Epidermal melanocyte (primary cell): ENCODE measurements around the gene TNP1.

ENCODE experiments used
- DNase-seq: peaks from one replicate; pipeline ENCODE4 v3.0.0; 2011; ENCODE audit warnings: low spot score; ENCODE audit not compliant: insufficient read length

Gene TNP1

GRCh38 chr2:216842636-216843035 is 17.2 kb downstream of the TNP1 start:
- DNase-seq = no peak

GRCh38 chr2:216839688-216840087 is 20.2 kb downstream of the TNP1 start:
- no peak for DNase-seq

DNA sequence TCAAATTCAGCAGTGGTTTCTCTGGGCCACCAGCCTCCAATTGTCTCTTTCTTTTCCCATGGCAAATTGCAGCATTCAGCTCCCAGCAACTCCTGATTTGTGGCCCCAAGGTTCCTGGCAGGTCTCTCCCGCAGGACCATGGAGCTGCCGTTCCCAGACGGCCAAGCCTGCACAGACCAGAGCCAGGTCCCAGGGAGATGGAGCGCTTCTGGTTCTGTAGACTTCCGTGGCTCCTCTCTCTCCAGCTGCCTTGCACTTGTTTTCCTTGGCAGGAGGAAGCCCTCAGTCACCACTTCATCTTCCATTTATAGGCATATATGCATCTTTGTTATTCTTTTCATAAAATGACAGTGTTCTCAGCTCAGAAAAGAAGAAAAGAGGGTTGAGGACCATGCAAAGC is 21.7 kb downstream of the TNP1 start:
- no peak for DNase-seq

GRCh38 chr2:216837740-216838139 is 22.1 kb downstream of the TNP1 start:
- DNase-seq = no peak

DNA sequence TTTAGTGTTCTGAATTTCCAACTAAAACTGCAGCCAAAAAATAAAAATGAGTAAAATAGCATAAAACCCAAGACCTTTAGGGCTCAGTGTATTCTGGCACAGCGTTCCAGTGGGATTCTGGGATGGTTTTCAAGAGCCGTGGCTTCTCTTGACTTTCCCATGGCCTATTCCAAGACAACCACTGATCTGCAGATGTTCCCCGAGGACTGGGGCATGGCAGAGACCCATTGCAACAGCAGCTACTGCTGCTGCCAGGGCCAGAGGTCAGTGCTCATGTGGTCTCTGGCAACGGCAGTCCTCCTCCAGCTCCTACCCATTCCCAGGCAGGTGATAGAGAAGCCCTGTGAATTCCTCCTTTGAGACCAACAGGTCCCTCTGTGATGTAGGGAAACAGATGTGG is 26.8 kb downstream of the TNP1 start:
- DNase-seq = no peak

DNA sequence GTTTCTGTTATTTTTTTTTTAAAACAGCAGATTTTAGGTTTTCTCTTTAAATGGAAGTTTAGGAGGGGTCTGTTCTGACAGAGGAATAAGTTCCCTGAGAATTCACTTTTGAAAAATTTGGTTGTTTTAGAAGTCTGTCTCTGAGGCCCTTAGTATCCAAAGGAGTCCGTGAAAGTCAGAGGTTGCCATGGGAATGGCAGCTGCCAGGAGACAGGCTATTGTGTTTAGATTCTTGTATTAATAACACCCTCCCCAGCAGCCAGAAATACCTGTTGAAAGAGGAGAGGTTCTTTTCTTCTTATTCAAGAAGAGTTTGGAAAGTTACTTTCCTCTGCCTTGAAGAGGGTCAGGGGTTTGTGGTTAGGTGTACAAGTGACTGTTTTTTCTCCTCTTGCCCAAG is 29.5 kb downstream of the TNP1 start:
- DNase-seq = no peak

DNA sequence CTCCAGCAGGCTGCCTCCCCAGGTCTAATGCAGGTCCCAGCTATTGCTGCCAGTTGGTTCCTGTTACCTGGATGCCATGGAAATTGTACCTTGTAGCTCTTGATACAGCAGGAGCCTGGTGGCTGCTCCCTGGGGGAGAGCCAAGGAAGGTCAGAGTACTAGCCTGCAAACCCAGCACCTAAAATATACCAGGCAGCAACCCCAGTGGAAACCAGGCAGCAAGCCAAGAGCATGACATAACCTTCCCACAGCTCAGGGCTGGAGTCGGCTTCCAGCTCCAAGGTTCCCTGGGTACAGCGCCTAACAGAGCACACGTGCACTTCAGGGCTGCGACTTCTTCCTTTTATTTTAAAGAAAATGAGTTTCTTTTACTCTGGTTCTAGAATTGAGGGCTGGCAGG is 30.3 kb downstream of the TNP1 start:
- DNase-seq = no peak

- DNase-seq = no peak
These were observed 32.7 kb downstream of the TNP1 start for GRCh38 chr2:216827073-216827720.

GRCh38 chr2:216822470-216822869 is 37.4 kb downstream of the TNP1 start:
- no peak for DNase-seq

GRCh38 chr2:216820709-216821108 is 39.2 kb downstream of the TNP1 start:
- no peak for DNase-seq

DNA sequence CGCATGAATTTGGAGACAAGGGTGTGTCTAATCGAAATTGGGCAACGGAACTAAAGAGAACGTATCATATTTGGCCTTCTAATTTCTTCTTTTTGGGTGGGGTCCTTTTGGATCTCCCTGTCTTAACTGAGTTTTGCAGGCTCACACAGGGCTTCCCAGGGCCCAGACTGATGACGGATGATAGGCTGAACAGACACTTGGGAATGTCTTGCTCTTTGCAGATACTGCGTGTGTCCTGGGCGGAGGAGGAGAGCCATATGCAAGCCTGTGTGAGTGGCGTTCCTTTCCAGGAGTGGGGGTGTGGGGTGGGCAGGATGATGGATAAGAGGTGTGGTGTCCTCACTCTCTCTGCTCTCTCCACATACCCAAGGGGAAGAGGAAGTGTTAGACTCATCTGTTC is 40.1 kb downstream of the TNP1 start:
- no peak for DNase-seq

DNA sequence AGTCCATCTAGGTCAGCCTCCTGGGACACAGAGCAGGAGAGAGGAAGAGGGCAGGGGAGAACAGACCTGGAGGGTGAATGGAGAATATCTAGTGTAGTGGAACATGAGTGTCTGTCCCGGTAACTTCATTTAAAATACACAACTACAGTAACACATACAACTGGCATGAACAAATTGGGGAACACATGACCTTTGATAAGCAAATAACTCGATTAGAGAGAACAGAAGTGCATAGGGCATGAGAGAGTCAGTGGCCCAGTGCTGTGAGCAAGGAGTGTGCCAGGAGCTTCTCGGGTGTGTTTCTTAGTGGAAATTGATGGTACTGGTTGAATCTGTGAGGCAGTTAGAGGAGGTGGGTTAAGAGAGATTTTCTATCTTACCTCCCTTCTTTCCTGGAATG is 40.8 kb downstream of the TNP1 start:
- no peak for DNase-seq

GRCh38 chr2:216810399-216811160 is 49.3 kb downstream of the TNP1 start:
- DNase-seq = no peak
